ENCODE results near the gene ZFP36. TPM values are rescaled to one million over a fixed set of nuclear protein-coding genes. Genes with fewer than 3 reads are reported as not detected.

The ZFP36 gene
- total RNA-seq, 1 donor from 2014 or later = 7.5 TPM

GRCh38 chr19:39408392-39409207, 2.0 kb downstream of the ZFP36 start:
- Histone ChIP-seq H3K27me3 (ENCODE audit: control insufficient read depth, insufficient read depth, low read length) (no peaks in the 10 kb centered on the region), H3K36me3 (ENCODE audit: control insufficient read depth, insufficient read depth, low read length) (peaks cover 1% of the 10 kb centered on the region), H3K4me3 (ENCODE audit: low read depth, low read length) (peak overlapping the region; percentile 95)
- DNase-seq (ENCODE audit: low read depth) = no peak
- no peak for TF ChIP-seq CTCF (IDR thresholded peaks at IDR 0.05; ENCODE audit: insufficient read depth, low read length, poor library complexity, severe bottlenecking)

GRCh38 chr19:39409208-39410016, 2.8 kb downstream of the ZFP36 start:
- peak overlapping the region; percentile 64 for H3K4me3 ChIP-seq (ENCODE audit: low read depth, low read length)
- no peak for DNase-seq (ENCODE audit: low read depth)
- TF ChIP-seq CTCF (IDR thresholded peaks at IDR 0.05; ENCODE audit: insufficient read depth, low read length, poor library complexity, severe bottlenecking) = no peak
- H3K27me3 ChIP-seq (ENCODE audit: control insufficient read depth, insufficient read depth, low read length) = no peaks in the 10 kb centered on the region
- peaks cover 1% of the 10 kb centered on the region for H3K36me3 ChIP-seq (ENCODE audit: control insufficient read depth, insufficient read depth, low read length)

- Histone ChIP-seq H3K27me3 (ENCODE audit: control insufficient read depth, insufficient read depth, low read length) (no peaks in the 10 kb centered on the region), H3K4me3 (ENCODE audit: low read depth, low read length) (peak overlapping the region; percentile 64), H3K36me3 (ENCODE audit: control insufficient read depth, insufficient read depth, low read length) (peaks cover 1% of the 10 kb centered on the region)
- TF ChIP-seq CTCF (IDR thresholded peaks at IDR 0.05; ENCODE audit: insufficient read depth, low read length, poor library complexity, severe bottlenecking) = no peak
- no peak for DNase-seq (ENCODE audit: low read depth)
Observed at GRCh38 chr19:39410017-39410830, 3.6 kb downstream of the ZFP36 start.

GRCh38 chr19:39410831-39411080, 4.1 kb downstream of the ZFP36 start:
- Histone ChIP-seq H3K36me3 (ENCODE audit: control insufficient read depth, insufficient read depth, low read length) (peaks cover 1% of the 10 kb centered on the region), H3K27me3 (ENCODE audit: control insufficient read depth, insufficient read depth, low read length) (no peaks in the 10 kb centered on the region), H3K4me3 (ENCODE audit: low read depth, low read length) (no peak overlapping the region)
- no peak for DNase-seq (ENCODE audit: low read depth)
- TF ChIP-seq CTCF (IDR thresholded peaks at IDR 0.05; ENCODE audit: insufficient read depth, low read length, poor library complexity, severe bottlenecking) = no peak

GRCh38 chr19:39411081-39411831, 4.6 kb downstream of the ZFP36 start:
- H3K36me3 ChIP-seq (ENCODE audit: control insufficient read depth, insufficient read depth, low read length) = peaks cover 1% of the 10 kb centered on the region
- H3K27me3 ChIP-seq (ENCODE audit: control insufficient read depth, insufficient read depth, low read length) = no peaks in the 10 kb centered on the region
- no peak overlapping the region for H3K4me3 ChIP-seq (ENCODE audit: low read depth, low read length)
- no peak for DNase-seq (ENCODE audit: low read depth)
- no peak for TF ChIP-seq CTCF (IDR thresholded peaks at IDR 0.05; ENCODE audit: insufficient read depth, low read length, poor library complexity, severe bottlenecking)
